H9 (cell line): ENCODE measurements around the gene CSNK2B. TPM values are rescaled to one million over a fixed set of nuclear protein-coding genes. Genes with fewer than 3 reads are reported as not detected.
A peak's percentile ranks its signal among the peaks of the same experiment; 100 is the strongest.

Experiments
- DNase-seq: peaks from one replicate; pipeline ENCODE4 v3.0.0-alpha.2; 2017
- H2AFZ ChIP-seq: one replicate; pipeline ENCODE4 v1.6.1; 2013; ENCODE audit warnings: mild to moderate bottlenecking, low read length, control low read depth, moderate library complexity
- H2AK5ac ChIP-seq: 2 replicates; pipeline ENCODE4 v1.6.1; 2013; ENCODE audit warnings: low read length, control low read depth, mixed read lengths; ENCODE audit not compliant: insufficient read length
- H2BK120ac ChIP-seq: one replicate; pipeline ENCODE4 v1.6.1; 2013; ENCODE audit warnings: low read depth, mild to moderate bottlenecking, low read length, control low read depth, inconsistent platforms; ENCODE audit not compliant: poor library complexity, severe bottlenecking
- H2BK12ac ChIP-seq: 2 replicates; pipeline ENCODE4 v1.6.1; 2013; ENCODE audit warnings: low read length, control low read depth, mixed read lengths, low read depth; ENCODE audit not compliant: insufficient read length
- H2BK15ac ChIP-seq: 2 replicates; pipeline ENCODE4 v1.6.1; 2013; ENCODE audit warnings: low read depth, low read length, control low read depth
- H2BK20ac ChIP-seq: one replicate; pipeline ENCODE4 v1.6.1; 2013; ENCODE audit warnings: low read depth, mild to moderate bottlenecking, low read length, control low read depth, inconsistent platforms; ENCODE audit not compliant: poor library complexity, severe bottlenecking
- H2BK5ac ChIP-seq: 2 replicates; pipeline ENCODE4 v1.6.1; 2013; ENCODE audit warnings: low read length, control low read depth, mixed read lengths; ENCODE audit not compliant: insufficient read length
- H3K14ac ChIP-seq: 2 replicates; pipeline ENCODE4 v1.6.1; 2013; ENCODE audit warnings: low read length, control low read depth; ENCODE audit not compliant: insufficient read depth
- H3K18ac ChIP-seq: 2 replicates; pipeline ENCODE4 v1.6.1; 2013; ENCODE audit warnings: low read depth, mild to moderate bottlenecking, mixed read lengths, low read length, control low read depth; ENCODE audit not compliant: insufficient read length
- H3K23ac ChIP-seq: 2 replicates; pipeline ENCODE4 v1.6.1; 2013; ENCODE audit warnings: low read length, control low read depth, mixed read lengths, low read depth; ENCODE audit not compliant: insufficient read length
- H3K23me2 ChIP-seq: 2 replicates; pipeline ENCODE4 v1.6.1; 2013; ENCODE audit warnings: low read depth, mild to moderate bottlenecking, mixed read lengths, low read length, control low read depth; ENCODE audit not compliant: insufficient read length, poor library complexity, severe bottlenecking
- H3K27ac ChIP-seq: 2 replicates; pipeline ENCODE4 v1.5.1; 2013; ENCODE audit warnings: low read length, control low read depth, mixed read lengths, low read depth; ENCODE audit not compliant: insufficient read length
- H3K27me3 ChIP-seq: 2 replicates; pipeline ENCODE4 v1.6.1; 2013; ENCODE audit warnings: low read length, control low read depth, inconsistent platforms; ENCODE audit not compliant: insufficient read depth
- H3K4ac ChIP-seq: 2 replicates; pipeline ENCODE4 v1.6.1; 2013; ENCODE audit warnings: low read depth, mild to moderate bottlenecking, control low read depth, inconsistent platforms, low read length, moderate library complexity
- H3K4me1 ChIP-seq: 2 replicates; pipeline ENCODE4 v1.6.1; 2013; ENCODE audit warnings: low read length, control low read depth, inconsistent platforms; ENCODE audit not compliant: insufficient read depth
- H3K4me2 ChIP-seq: 2 replicates; pipeline ENCODE4 v1.6.1; 2013; ENCODE audit warnings: low read length, control low read depth, mixed read lengths; ENCODE audit not compliant: insufficient read length, insufficient read depth
- H3K56ac ChIP-seq: 2 replicates; pipeline ENCODE4 v1.6.1; 2013; ENCODE audit warnings: low read depth, mild to moderate bottlenecking, mixed read lengths, low read length, control low read depth; ENCODE audit not compliant: insufficient read length
- H3K79me1 ChIP-seq: 2 replicates; pipeline ENCODE4 v1.6.1; 2013; ENCODE audit warnings: low read depth, mild to moderate bottlenecking, moderate library complexity, low read length, control low read depth, inconsistent platforms; ENCODE audit not compliant: insufficient read depth, poor library complexity, severe bottlenecking
- H3K79me2 ChIP-seq: 2 replicates; pipeline ENCODE4 v1.6.1; 2013; ENCODE audit warnings: low read length, control low read depth, inconsistent platforms; ENCODE audit not compliant: insufficient read depth
- H3K9ac ChIP-seq: 2 replicates; pipeline ENCODE4 v1.6.1; 2013; ENCODE audit warnings: low read length, control low read depth, mixed read lengths; ENCODE audit not compliant: insufficient read length; ENCODE audit errors: extremely low read depth
- H3K9me3 ChIP-seq: one replicate; pipeline ENCODE4 v1.6.1; 2013; ENCODE audit warnings: low read depth, low read length, inconsistent platforms; ENCODE audit not compliant: control insufficient read depth
- H3T11ph ChIP-seq: one replicate; pipeline ENCODE4 v1.6.1; 2013; ENCODE audit warnings: mild to moderate bottlenecking, low read length, control low read depth, inconsistent platforms
- H4K20me1 ChIP-seq: one replicate; pipeline ENCODE4 v1.6.1; 2013; ENCODE audit not compliant: control insufficient read depth, insufficient read length, insufficient read depth
- H4K5ac ChIP-seq: 2 replicates; pipeline ENCODE4 v1.6.1; 2013; ENCODE audit warnings: low read depth, mild to moderate bottlenecking, mixed read lengths, low read length, control low read depth; ENCODE audit not compliant: insufficient read length
- H4K8ac ChIP-seq: replicated peaks from 2 replicates; pipeline ENCODE4 v1.6.1; 2013; ENCODE audit warnings: low read length, control low read depth, mixed read lengths, low read depth; ENCODE audit not compliant: insufficient read length
- H4K91ac ChIP-seq: 2 replicates; pipeline ENCODE4 v1.6.1; 2013; ENCODE audit warnings: low read depth, mild to moderate bottlenecking, moderate library complexity, mixed read lengths, low read length, control low read depth; ENCODE audit not compliant: insufficient read length
- H3K27ac Mint-ChIP-seq, 3 experiments: 2 replicates in 2 of 3; 3 replicates in 1 of 3; pipeline ENCODE4 v1.8.0; 2020 to 2021; ENCODE audit warnings: mixed read lengths in 3 of 3, mild to moderate bottlenecking in 1 of 3, moderate library complexity in 1 of 3
- H3K27me3 Mint-ChIP-seq: 2 replicates; pipeline ENCODE4 v1.8.0; 2021; ENCODE audit warnings: low read depth, mild to moderate bottlenecking, moderate library complexity, mixed read lengths
- H3K36me3 Mint-ChIP-seq, 3 experiments: 2 replicates in 2 of 3; 3 replicates in 1 of 3; pipeline ENCODE4 v1.8.0; 2020 to 2021; ENCODE audit warnings: low read depth in 3 of 3, mixed read lengths in 3 of 3; ENCODE audit not compliant: insufficient read depth in 1 of 3
- H3K4me1 Mint-ChIP-seq, 2 experiments: 2 replicates each; pipeline ENCODE4 v1.8.0; 2020; ENCODE audit warnings: mixed read lengths in 2 of 2
- H3K4me3 Mint-ChIP-seq, 2 experiments: 2 replicates in 1 of 2; 3 replicates in 1 of 2; pipeline ENCODE4 v1.8.0; 2020 to 2021; ENCODE audit warnings: mild to moderate bottlenecking in 2 of 2, mixed read lengths in 2 of 2, moderate library complexity in 1 of 2
- H3K9me3 Mint-ChIP-seq, 2 experiments: 2 replicates in 1 of 2; 3 replicates in 1 of 2; pipeline ENCODE4 v1.8.0; 2020; ENCODE audit warnings: mild to moderate bottlenecking in 2 of 2, mixed read lengths in 2 of 2, moderate library complexity in 1 of 2
- WGBS: extraction: QIAGEN DNeasy Blood & Tissue Kit; methylation state at CpG from one replicate; pipeline ENCODE4 v1.1.7; 2013; ENCODE audit warnings: missing lambda C conversion rate, low lambda C conversion rate, mixed read lengths; ENCODE audit not compliant: insufficient read length; ENCODE audit errors: extremely low coverage; 5-methylcytosine and 5-hydroxymethylcytosine counted together
- total RNA-seq: library from RNA; stranded (reverse); gene quantifications from 2 replicates; pipeline ENCODE4 v1.2.1, GENCODE V29; 2021
- TF ChIP-seq, protein P1 (sequence below): fragments of 200-600 bp; sonication (generic); conservative IDR thresholded peaks from 3 replicates; pipeline ENCODE4 v1.8.0; 2021; ENCODE audit warnings: antibody characterized with exemption, mild to moderate bottlenecking

CSNK2B gene
- total RNA-seq, 1 experiment from 2014 or later: 187 TPM

DNA sequence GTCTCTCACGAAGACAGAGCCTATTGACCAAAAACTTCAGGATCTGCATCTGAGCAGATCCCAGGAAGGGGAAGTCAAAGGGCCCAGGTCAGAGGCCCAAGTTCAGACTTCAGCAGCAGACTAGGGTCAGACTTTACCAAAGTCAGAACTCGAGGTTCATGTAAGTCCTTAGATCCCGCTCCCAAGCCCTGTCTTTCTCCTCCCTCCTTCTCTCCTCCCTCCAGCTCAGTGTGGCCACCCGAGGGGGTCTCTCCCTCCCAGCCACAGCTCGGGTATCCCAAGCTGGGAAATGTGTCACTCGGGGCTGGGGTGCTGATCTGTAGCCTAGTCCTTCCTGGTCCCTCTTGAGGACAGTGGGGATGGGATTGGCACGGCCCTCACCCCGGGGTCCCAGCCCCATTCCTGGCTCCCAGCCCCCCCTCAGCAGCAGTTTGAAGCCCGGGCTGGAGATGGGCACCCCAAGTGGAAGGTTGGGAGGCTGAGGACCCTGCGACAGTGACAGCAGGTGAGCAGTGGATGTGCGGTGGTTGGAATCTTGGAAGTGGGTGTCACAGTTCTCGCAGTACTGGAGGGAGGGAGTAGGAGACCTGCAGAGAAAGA, 3.7 kb upstream of the CSNK2B start:
- TF ChIP-seq, protein P1, sequence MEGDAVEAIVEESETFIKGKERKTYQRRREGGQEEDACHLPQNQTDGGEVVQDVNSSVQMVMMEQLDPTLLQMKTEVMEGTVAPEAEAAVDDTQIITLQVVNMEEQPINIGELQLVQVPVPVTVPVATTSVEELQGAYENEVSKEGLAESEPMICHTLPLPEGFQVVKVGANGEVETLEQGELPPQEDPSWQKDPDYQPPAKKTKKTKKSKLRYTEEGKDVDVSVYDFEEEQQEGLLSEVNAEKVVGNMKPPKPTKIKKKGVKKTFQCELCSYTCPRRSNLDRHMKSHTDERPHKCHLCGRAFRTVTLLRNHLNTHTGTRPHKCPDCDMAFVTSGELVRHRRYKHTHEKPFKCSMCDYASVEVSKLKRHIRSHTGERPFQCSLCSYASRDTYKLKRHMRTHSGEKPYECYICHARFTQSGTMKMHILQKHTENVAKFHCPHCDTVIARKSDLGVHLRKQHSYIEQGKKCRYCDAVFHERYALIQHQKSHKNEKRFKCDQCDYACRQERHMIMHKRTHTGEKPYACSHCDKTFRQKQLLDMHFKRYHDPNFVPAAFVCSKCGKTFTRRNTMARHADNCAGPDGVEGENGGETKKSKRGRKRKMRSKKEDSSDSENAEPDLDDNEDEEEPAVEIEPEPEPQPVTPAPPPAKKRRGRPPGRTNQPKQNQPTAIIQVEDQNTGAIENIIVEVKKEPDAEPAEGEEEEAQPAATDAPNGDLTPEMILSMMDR: no peak
- Histone ChIP-seq H3K9ac (no peak overlapping the region), H3K79me1 (peaks cover 20% of the 10 kb centered on the region), H3K4me2 (no peak overlapping the region), H3K27ac (no peak overlapping the region), H2BK12ac (no peak overlapping the region), H2BK120ac (no peak overlapping the region), H2AK5ac (no peak overlapping the region), H4K5ac (no peak overlapping the region), H3K27me3 (no peaks in the 10 kb centered on the region), H3K56ac (no peak overlapping the region), H2BK15ac (no peak overlapping the region), H4K20me1 (no peaks in the 10 kb centered on the region), H3K4me1 (no peaks in the 10 kb centered on the region), H4K91ac (no peak overlapping the region), H2BK5ac (no peak overlapping the region), H3K9me3 (no peaks in the 10 kb centered on the region), H3K23me2 (peaks cover 26% of the 10 kb centered on the region), H3K18ac (no peak overlapping the region), H3K4ac (no peak overlapping the region), H4K8ac (no peak overlapping the region), H3K79me2 (peaks cover 10% of the 10 kb centered on the region; the same call in 1 of the 2 replicates), H2BK20ac (no peak overlapping the region), H3K14ac (no peak overlapping the region), H3T11ph (no peak overlapping the region), H2AFZ (no peak overlapping the region), H3K23ac (no peak overlapping the region)
- no CpG with 5 or more reads among the region's 12 CpGs for WGBS
- Mint-ChIP-seq H3K27me3 (no peaks in the 10 kb centered on the region; the same call in 1 of the 2 replicates), H3K4me1 (peaks cover 42 to 52% of the 10 kb centered on the region in 2 experiments), H3K27ac (peak overlapping the region in 2 of 3 experiments; percentile 49 to 82; a peak in 2 of 7 replicates), H3K9me3 (no peaks in the 10 kb centered on the region), H3K36me3 (peaks cover 33 to 56% (median 47%) of the 10 kb centered on the region in 3 experiments), H3K4me3 (peak overlapping the region in 1 of 2 experiments; percentile 92; a peak in 2 of 5 replicates)
- DNase-seq: no peak
